Fibroblast of lung (primary cell): ENCODE data around the gene KYAT1. TPM values are rescaled to one million over a fixed set of nuclear protein-coding genes. Genes with fewer than 3 reads are reported as not detected.

Experiments
- DNase-seq, 2 donors: peaks; one replicate each; pipeline versions ENCODE4 v3.0.0 to v3.0.0-alpha.2; 2010; ENCODE audit warnings: low read depth in 2 of 2
- H2AFZ ChIP-seq: 2 replicates; pipeline ENCODE4 v1.5.1; 2012; ENCODE audit warnings: low read length, control low read depth, inconsistent platforms
- H3K27ac ChIP-seq: 2 replicates; pipeline ENCODE4 v1.5.1; 2011; ENCODE audit warnings: low read length, control low read depth; ENCODE audit not compliant: insufficient read depth
- H3K27me3 ChIP-seq: 2 replicates; pipeline ENCODE4 v1.5.1; 2011; ENCODE audit warnings: mild to moderate bottlenecking, low read length; ENCODE audit not compliant: control insufficient read depth, insufficient read depth
- H3K36me3 ChIP-seq: 2 replicates; pipeline ENCODE4 v1.5.1; 2011; ENCODE audit warnings: low read length; ENCODE audit not compliant: control insufficient read depth, insufficient read depth
- H3K4me1 ChIP-seq: 2 replicates; pipeline ENCODE4 v1.5.1; 2011; ENCODE audit warnings: low read length; ENCODE audit not compliant: control insufficient read depth, insufficient read depth; ENCODE audit errors: extremely low read depth
- H3K4me2 ChIP-seq: 2 replicates; pipeline ENCODE4 v1.5.1; 2011; ENCODE audit warnings: low read length, control low read depth; ENCODE audit not compliant: insufficient read depth; ENCODE audit errors: extremely low read depth
- H3K4me3 ChIP-seq, 4 experiments: fragments of 200-600 bp in 1 of 4; sonication (generic) in 1 of 4; replicated peaks in 1 of 4; 2 replicates each; pipeline ENCODE4 v1.5.1; 2011 to 2016; ENCODE audit warnings: low read length in 4 of 4, low read depth in 3 of 4, mild to moderate bottlenecking in 3 of 4, control low read depth in 2 of 4, inconsistent platforms in 1 of 4, mixed read lengths in 1 of 4; ENCODE audit not compliant: insufficient read depth in 1 of 4; ENCODE audit errors: control extremely low read depth in 1 of 4
- H3K79me2 ChIP-seq: 2 replicates; pipeline ENCODE4 v1.5.1; 2012; ENCODE audit warnings: mild to moderate bottlenecking, low read length, inconsistent platforms; ENCODE audit not compliant: control insufficient read depth, insufficient read depth
- H3K9ac ChIP-seq: 2 replicates; pipeline ENCODE4 v1.5.1; 2011; ENCODE audit warnings: mild to moderate bottlenecking, low read length, control low read depth; ENCODE audit not compliant: insufficient read depth
- H3K9me3 ChIP-seq: 2 replicates; pipeline ENCODE4 v1.5.1; 2012; ENCODE audit warnings: low read depth, low read length; ENCODE audit not compliant: control insufficient read depth, insufficient read depth
- H4K20me1 ChIP-seq: 2 replicates; pipeline ENCODE4 v1.5.1; 2011; ENCODE audit warnings: low read length; ENCODE audit not compliant: control insufficient read depth, insufficient read depth; ENCODE audit errors: extremely low read depth
- CTCF ChIP-seq, 2 donors: IDR thresholded peaks in 1 of 2; conservative IDR thresholded peaks in 1 of 2; 1 replicate in 1 of 2; 2 replicates in 1 of 2; pipeline ENCODE4 v1.5.1; 2011 to 2012; ENCODE audit warnings: low read length in 2 of 2, control low read depth in 1 of 2, inconsistent platforms in 1 of 2, low read depth in 1 of 2, mild to moderate bottlenecking in 1 of 2
- EZH2 ChIP-seq: IDR thresholded peaks from 2 replicates; pipeline ENCODE4 v1.5.1; 2012; ENCODE audit warnings: low read length, control low read depth, mild to moderate bottlenecking; ENCODE audit errors: missing control alignments
- polyA plus RNA-seq, 2 donors: library from polyadenylated mRNA; depleted of rRNA in 1 of 2; stranded (reverse) in 1 of 2; unstranded in 1 of 2; fragments of >200 nt; gene quantifications; 2 replicates each; pipeline ENCODE4 v1.2.1, GENCODE V29; 2011 to 2012; ENCODE audit warnings: missing spikeins in 1 of 2
- total RNA-seq: library from RNA; depleted of rRNA; stranded (reverse); fragments of >200 nt; gene quantifications from 2 replicates; pipeline ENCODE4 v1.2.1, GENCODE V29; 2014

KYAT1 gene
- total and polyA plus RNA-seq, 2 donors (not counting 1 experiment from before 2014, with no cell fraction given), result 4.7 to 12.4 TPM

GRCh38 chr9:128836509-128837145 lies 45.1 kb downstream of the KYAT1 start:
- H3K27ac ChIP-seq, result no peak overlapping the region
- H2AFZ ChIP-seq, result no peak overlapping the region
- no peak overlapping the region for H3K9ac ChIP-seq
- H3K79me2 ChIP-seq, result no peaks in the 10 kb centered on the region
- H3K36me3 ChIP-seq, result peaks cover 3% of the 10 kb centered on the region
- no peaks in the 10 kb centered on the region for H4K20me1 ChIP-seq
- H3K4me1 ChIP-seq, result no peaks in the 10 kb centered on the region
- DNase-seq, result no peak
- H3K4me3 ChIP-seq, result no peak overlapping the region
- H3K9me3 ChIP-seq, result no peaks in the 10 kb centered on the region
- H3K4me2 ChIP-seq, result no peak overlapping the region
- TF ChIP-seq CTCF (conservative IDR thresholded peaks at IDR 0.05 in 1 of 2, IDR thresholded peaks at IDR 0.05 in 1 of 2; ENCODE audit: low read depth in 1 of 2, low read length in 2 of 2) (no peak), EZH2 (no peak)
- H3K27me3 ChIP-seq, result no peaks in the 10 kb centered on the region

GRCh38 chr9:128835246-128836210 lies 46.2 kb downstream of the KYAT1 start:
- H2AFZ ChIP-seq, result no peak overlapping the region
- H3K4me3 ChIP-seq, result no peak overlapping the region
- no peaks in the 10 kb centered on the region for H3K4me1 ChIP-seq
- H3K4me2 ChIP-seq, result no peak overlapping the region
- H3K27ac ChIP-seq, result no peak overlapping the region
- no peaks in the 10 kb centered on the region for H3K9me3 ChIP-seq
- H3K79me2 ChIP-seq, result no peaks in the 10 kb centered on the region
- H4K20me1 ChIP-seq, result no peaks in the 10 kb centered on the region
- no peak for DNase-seq
- TF ChIP-seq EZH2 (no peak), CTCF (conservative IDR thresholded peaks at IDR 0.05 in 1 of 2, IDR thresholded peaks at IDR 0.05 in 1 of 2; ENCODE audit: low read depth in 1 of 2, low read length in 2 of 2) (no peak)
- H3K36me3 ChIP-seq, result peaks cover 3% of the 10 kb centered on the region
- no peaks in the 10 kb centered on the region for H3K27me3 ChIP-seq
- H3K9ac ChIP-seq, result no peak overlapping the region

GRCh38 chr9:128833696-128834095 lies 48.1 kb downstream of the KYAT1 start:
- Histone ChIP-seq H3K9ac (no peak overlapping the region), H3K9me3 (no peaks in the 10 kb centered on the region), H3K79me2 (peaks cover 4% of the 10 kb centered on the region), H4K20me1 (no peaks in the 10 kb centered on the region), H3K36me3 (peaks cover 3% of the 10 kb centered on the region), H3K27me3 (no peaks in the 10 kb centered on the region), H2AFZ (no peak overlapping the region), H3K27ac (no peak overlapping the region), H3K4me3 (no peak overlapping the region), H3K4me1 (no peaks in the 10 kb centered on the region), H3K4me2 (no peak overlapping the region)
- no peak for DNase-seq
- TF ChIP-seq CTCF (conservative IDR thresholded peaks at IDR 0.05 in 1 of 2, IDR thresholded peaks at IDR 0.05 in 1 of 2; ENCODE audit: low read depth in 1 of 2, low read length in 2 of 2), result no peak
- TF ChIP-seq EZH2, result no peak
